HG03354 (cell line): ENCODE results near the gene OR52L1.

ENCODE experiments used
- ATAC-seq: cut with Tn5 transposase; IDR thresholded peaks from one replicate; pipeline ENCODE4 v1.9.1; 2021; ENCODE audit warnings: mild to moderate bottlenecking; ENCODE audit not compliant: unreplicated experiment, poor library complexity, severe bottlenecking

OR52L1 gene

DNA sequence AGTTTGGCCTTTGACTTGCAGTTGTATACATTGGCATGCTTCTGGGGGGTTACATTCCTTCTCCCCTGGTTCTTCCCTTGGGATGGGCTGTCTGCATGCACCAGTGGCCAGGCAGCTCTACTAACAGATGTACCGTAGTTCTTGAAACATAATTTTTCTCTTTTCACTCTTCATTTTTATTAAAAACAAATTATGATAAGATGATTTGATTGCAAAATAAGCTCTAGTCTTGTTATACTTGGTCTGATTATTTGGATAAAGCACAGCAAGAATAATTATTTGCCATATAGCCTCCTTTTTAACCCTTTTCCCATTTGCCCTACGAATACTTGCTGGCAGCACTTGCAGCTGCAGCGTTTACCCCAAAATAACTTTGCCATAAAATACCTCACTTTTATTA, 31.2 kb downstream of the OR52L1 start:
- ATAC-seq = no peak

DNA sequence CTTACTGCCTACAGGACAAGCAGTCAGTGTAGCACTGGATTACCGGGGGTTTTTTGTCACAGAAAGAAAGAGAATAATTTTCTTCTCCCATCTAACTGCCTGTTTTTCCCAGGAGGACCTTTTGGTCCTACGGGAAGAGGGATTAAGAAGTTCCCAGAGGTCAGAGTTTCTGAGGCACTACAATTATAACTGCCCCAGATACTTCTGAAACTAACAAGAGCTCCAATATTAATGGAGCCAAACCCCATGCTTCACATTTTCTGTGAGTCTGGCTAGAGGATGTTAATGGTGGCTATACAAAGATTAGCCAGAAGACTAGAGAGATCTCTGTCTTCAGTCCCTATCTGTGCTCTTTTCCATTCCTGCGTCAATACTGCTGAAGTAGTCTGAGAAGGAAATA, 44.8 kb downstream of the OR52L1 start, which contains the start of gene OR56A3:
TSS of gene OR56A3 (plus strand) at position 301 of the 400 bp plus-strand sequence. CDS start 5,096 bp downstream, outside the sequence.
- no peak for ATAC-seq

DNA sequence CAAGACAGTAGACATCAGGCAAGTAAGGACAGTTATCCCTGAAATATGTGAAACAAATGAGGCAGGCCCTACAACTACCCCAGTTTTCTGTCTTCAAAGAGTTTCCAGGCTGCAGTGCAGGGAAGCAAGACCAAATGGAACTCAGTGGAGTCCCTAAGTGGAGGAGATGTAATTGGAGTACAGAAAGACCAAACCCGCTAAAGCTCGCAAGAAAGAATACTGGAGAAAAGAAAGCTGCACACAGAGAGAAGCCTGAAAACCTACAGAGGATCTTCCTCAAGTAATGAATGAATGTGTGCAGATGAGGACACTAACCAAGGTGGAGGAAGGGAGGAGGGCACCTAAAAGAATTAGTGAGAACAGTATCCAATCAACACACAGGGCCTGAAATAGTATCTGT, 46.0 kb downstream of the OR52L1 start:
- no peak for ATAC-seq

DNA sequence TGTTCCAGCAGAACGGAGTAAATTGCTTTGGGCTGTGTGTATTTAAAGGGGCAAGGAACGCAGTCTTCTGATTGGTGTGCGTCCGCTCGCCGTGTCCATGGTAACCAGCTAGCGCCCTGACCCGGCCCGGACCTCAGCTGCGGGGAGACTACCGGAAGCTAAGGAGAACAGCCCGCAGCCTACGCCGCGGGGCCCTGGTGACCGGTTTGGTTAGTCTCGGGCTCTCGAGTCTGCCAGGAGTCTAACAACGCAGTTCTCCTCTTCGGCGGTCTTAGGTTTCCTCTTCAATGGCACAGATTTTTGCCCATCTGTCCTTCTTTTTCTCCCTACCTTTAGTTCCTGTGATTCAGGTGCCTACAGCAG, 48.2 kb downstream of the OR52L1 start:
- ATAC-seq = no peak

DNA sequence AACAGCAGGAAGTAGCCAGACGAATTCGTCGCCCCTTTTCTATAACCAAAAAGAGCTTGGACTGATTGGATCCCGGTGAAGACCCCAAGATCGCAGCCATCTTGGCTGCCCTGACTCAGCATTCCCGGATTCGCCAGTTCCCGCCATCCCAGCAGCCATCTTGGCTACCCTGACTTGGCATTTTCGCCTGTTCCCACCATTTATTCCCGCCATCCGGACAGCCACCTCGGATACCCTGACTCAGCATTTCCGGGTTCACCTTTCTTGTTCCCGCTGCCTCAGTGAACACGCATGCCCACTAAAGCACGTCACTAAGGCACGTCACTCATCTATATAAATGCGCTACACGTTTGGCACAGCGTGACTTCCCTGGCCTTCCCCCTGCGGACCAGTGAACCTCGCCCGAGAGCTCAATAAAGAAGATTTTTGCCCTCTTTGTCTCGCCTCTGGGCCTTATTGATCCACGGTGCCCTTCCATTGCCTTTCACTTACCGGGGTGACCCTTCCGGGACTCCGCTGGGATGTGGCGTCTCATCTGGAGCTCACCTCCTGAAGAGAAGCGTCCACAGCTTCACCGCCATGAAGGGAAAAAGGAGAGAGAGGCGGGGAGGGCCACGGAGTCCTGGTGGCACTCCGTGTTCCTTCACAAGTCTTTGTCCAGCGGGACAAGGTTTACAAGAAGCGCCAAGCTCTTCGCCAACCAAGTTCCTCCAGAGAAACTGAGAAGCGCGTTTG, 48.8 kb downstream of the OR52L1 start:
- ATAC-seq = no peak
